HCT116 (cell line): ENCODE results near the gene TMEM243. TPM values are rescaled to one million over a fixed set of nuclear protein-coding genes. Genes with fewer than 3 reads are reported as not detected.

Experiments
- ATAC-seq: fragments of 200-7000 bp; cut with Tn5 transposase; 2 replicates; pipeline ENCODE4 v1.9.1; 2020; ENCODE audit warnings: mild to moderate bottlenecking, moderate library complexity
- BruUV-seq: library from RNA; stranded (reverse); fragments of 400-500 nt; replicated peaks from 2 replicates; lab custom pipeline; 2021; lab: Mats Ljungman, UMichigan
- CTCF ChIA-PET: fragments of 300-600 bp; sonication (Branson Sonifier 250); formaldehyde crosslinking; loops from one replicate; lab custom pipeline; 2021; ENCODE audit warnings: antibody characterized with exemption; lab: Charles Lee
- POLR2A ChIA-PET: fragments of 300-600, 350-600 bp; sonication (Branson Sonifier 250); formaldehyde crosslinking; loops from one replicate; lab custom pipeline; 2021; ENCODE audit warnings: antibody characterized with exemption; lab: Charles Lee
- RAD21 ChIA-PET, 2 experiments: fragments of 300-600 bp; sonication (Branson Sonifier 250); formaldehyde crosslinking; loops; one replicate each; lab custom pipeline; 2023; ENCODE audit warnings: low total read pairs in 2 of 2; ENCODE audit not compliant: uncharacterized antibody in 2 of 2, unreplicated experiment in 2 of 2, low non-redundant PET in 1 of 2; lab: Charles Lee
- DNase-seq: peaks from one replicate; pipeline ENCODE4 v3.0.0-alpha.2; 2010; ENCODE audit warnings: low read depth, low spot score
- H2AFZ ChIP-seq: fragments of 200-600 bp; shearing (Covaris generic), sonication (generic); 2 replicates; pipeline ENCODE4 v1.6.1; 2017; ENCODE audit warnings: low read depth, mixed run types, mixed read lengths, antibody characterized with exemption, low read length; ENCODE audit not compliant: poor library complexity, severe bottlenecking
- H3K27ac ChIP-seq: 2 replicates; pipeline ENCODE4 v1.5.1; 2012; ENCODE audit warnings: low read depth, low read length
- H3K27me3 ChIP-seq: fragments of 200-600 bp; sonication (generic); 2 replicates; pipeline ENCODE4 v1.6.1; 2016; ENCODE audit warnings: mixed run types, low read length, mixed read lengths; ENCODE audit not compliant: insufficient read depth
- H3K36me3 ChIP-seq, 2 experiments: fragments of 200-500 bp in 1 of 2; fragments of 200-600 bp in 1 of 2; sonication (Bioruptor generic) in 1 of 2; sonication (generic) in 1 of 2; 2 replicates each; pipeline versions ENCODE4 v1.5.1 to v1.6.1; 2014 to 2016; ENCODE audit warnings: low read length in 2 of 2, inconsistent platforms in 1 of 2, mixed read lengths in 1 of 2, mixed run types in 1 of 2; ENCODE audit not compliant: insufficient read depth in 2 of 2, control insufficient read depth in 1 of 2
- H3K4me1 ChIP-seq, 2 experiments: fragments of 200-600 bp in 1 of 2; sonication (generic) in 1 of 2; 2 replicates each; pipeline versions ENCODE4 v1.5.1 to v1.6.1; 2012 to 2017; ENCODE audit warnings: low read length in 2 of 2, inconsistent platforms in 1 of 2, mild to moderate bottlenecking in 1 of 2, mixed read lengths in 1 of 2, mixed run types in 1 of 2, moderate library complexity in 1 of 2; ENCODE audit not compliant: insufficient read depth in 2 of 2, control insufficient read depth in 1 of 2
- H3K4me2 ChIP-seq: fragments of 200-600 bp; sonication (generic); 2 replicates; pipeline ENCODE4 v1.6.1; 2017; ENCODE audit warnings: mixed run types, low read length, mixed read lengths
- H3K4me3 ChIP-seq, 2 experiments: fragments of 200-600 bp in 1 of 2; sonication (generic) in 1 of 2; replicated peaks in 1 of 2; 2 replicates each; pipeline ENCODE4 v1.5.1; 2011 to 2016; ENCODE audit warnings: low read length in 2 of 2, control low read depth in 1 of 2, low read depth in 1 of 2, mild to moderate bottlenecking in 1 of 2, mixed read lengths in 1 of 2, mixed run types in 1 of 2
- H3K79me2 ChIP-seq: fragments of 200-600 bp; sonication (generic); 2 replicates; pipeline ENCODE4 v1.6.1; 2017; ENCODE audit warnings: mild to moderate bottlenecking, mixed run types, low read length, moderate library complexity, mixed read lengths; ENCODE audit not compliant: insufficient read depth
- H3K9ac ChIP-seq: fragments of 200-600 bp; sonication (generic); 2 replicates; pipeline ENCODE4 v1.6.1; 2016; ENCODE audit warnings: low read length, mixed read lengths
- H3K9me2 ChIP-seq: fragments of 200-600 bp; sonication (generic), shearing (Covaris generic); 2 replicates; pipeline ENCODE4 v1.6.1; 2017; ENCODE audit warnings: mixed run types, mild to moderate bottlenecking, moderate library complexity; ENCODE audit not compliant: insufficient read depth
- H3K9me3 ChIP-seq, 2 experiments: fragments of 200-500 bp in 1 of 2; fragments of 200-600 bp in 1 of 2; sonication (Bioruptor generic) in 1 of 2; sonication (generic) in 1 of 2; 2 replicates each; pipeline ENCODE4 v1.6.1; 2014 to 2017; ENCODE audit warnings: low read length in 2 of 2, mixed read lengths in 2 of 2, inconsistent platforms in 1 of 2, low read depth in 1 of 2, mild to moderate bottlenecking in 1 of 2, mixed run types in 1 of 2, moderate library complexity in 1 of 2; ENCODE audit not compliant: control insufficient read depth in 1 of 2, insufficient read depth in 1 of 2
- H4K20me1 ChIP-seq: fragments of 200-600 bp; sonication (generic), shearing (Covaris generic); 2 replicates; pipeline ENCODE4 v1.6.1; 2017; ENCODE audit warnings: mixed run types, mild to moderate bottlenecking, moderate library complexity; ENCODE audit not compliant: insufficient read depth
- CBX3 ChIP-seq: IDR thresholded peaks from 2 replicates; pipeline ENCODE4 v1.6.1; 2012; ENCODE audit warnings: low read depth
- EGR1 ChIP-seq: IDR thresholded peaks from 2 replicates; pipeline ENCODE4 v1.6.1; 2012; ENCODE audit warnings: low read depth
- EZH2 ChIP-seq: fragments of 200-600 bp; sonication (generic); IDR thresholded peaks from 2 replicates; pipeline ENCODE4 v1.6.1; 2017; ENCODE audit warnings: antibody characterized with exemption, mixed run types
- EZH2phosphoT487 ChIP-seq: fragments of 200-600 bp; IDR thresholded peaks from 2 replicates; pipeline ENCODE4 v1.6.1; 2018; ENCODE audit warnings: antibody characterized with exemption, borderline replicate concordance
- JUND ChIP-seq: IDR thresholded peaks from 2 replicates; pipeline ENCODE4 v1.6.1; 2012
- POLR2A ChIP-seq: IDR thresholded peaks from 2 replicates; pipeline ENCODE4 v1.7.0; 2011; ENCODE audit warnings: borderline replicate concordance; ENCODE audit not compliant: insufficient read depth, insufficient read length; ENCODE audit errors: extremely low read depth
- RAD21 ChIP-seq: IDR thresholded peaks from 2 replicates; pipeline ENCODE4 v1.6.1; 2012; ENCODE audit warnings: low read depth, mild to moderate bottlenecking
- SP1 ChIP-seq: IDR thresholded peaks from 2 replicates; pipeline ENCODE4 v1.6.1; 2012; ENCODE audit warnings: low read depth
- SRF ChIP-seq: IDR thresholded peaks from 2 replicates; pipeline ENCODE4 v1.6.1; 2012; ENCODE audit warnings: low read depth
- TCF7L2 ChIP-seq: IDR thresholded peaks from 2 replicates; pipeline ENCODE4 v1.7.0; 2011; ENCODE audit warnings: borderline replicate concordance, inconsistent platforms; ENCODE audit not compliant: insufficient read depth, insufficient read length; ENCODE audit errors: extremely low read depth
- YY1 ChIP-seq: IDR thresholded peaks from 2 replicates; pipeline ENCODE4 v1.6.1; 2011; ENCODE audit warnings: low read length, low read depth, moderate library complexity, mild to moderate bottlenecking; ENCODE audit not compliant: insufficient replicate concordance; ENCODE audit errors: extremely low read depth
- intact Hi-C: fragments of 100-400 bp; cut with micrococcal nuclease; formaldehyde crosslinking; loops from 2 replicates; pipeline ENCODE4 v1.10.0; 2022
- total RNA-seq: library from RNA; stranded (reverse); gene quantifications from one replicate; pipeline ENCODE4 v1.2.1, GENCODE V29; 2021; ENCODE audit not compliant: unreplicated experiment
- TF ChIP-seq, protein P1 (sequence below): IDR thresholded peaks from 2 replicates; pipeline ENCODE4 v1.6.1; 2012
- TF ChIP-seq, protein P2 (sequence below), 3 experiments: fragments of 200-600 bp in 1 of 3; sonication (generic) in 1 of 3; IDR thresholded peaks in 2 of 3; conservative IDR thresholded peaks in 1 of 3; 2 replicates each; pipeline ENCODE4 v1.5.1; 2012 to 2017; ENCODE audit warnings: low read depth in 2 of 3, low read length in 2 of 3, antibody characterized with exemption in 1 of 3, borderline replicate concordance in 1 of 3, control low read depth in 1 of 3, mild to moderate bottlenecking in 1 of 3, mixed read lengths in 1 of 3, mixed run types in 1 of 3, moderate library complexity in 1 of 3; ENCODE audit not compliant: insufficient read depth in 1 of 3
- TF ChIP-seq, protein P3 (sequence below): IDR thresholded peaks from 2 replicates; pipeline ENCODE4 v1.6.1; 2011; ENCODE audit warnings: mild to moderate bottlenecking, low read length, moderate library complexity; ENCODE audit not compliant: insufficient replicate concordance; ENCODE audit errors: extremely low read depth
- TF ChIP-seq, protein P4 (sequence below): IDR thresholded peaks from 2 replicates; pipeline ENCODE4 v1.6.1; 2012; ENCODE audit warnings: low read depth

TMEM243 gene
- total RNA-seq, 1 experiment from 2014 or later, result 23.3 TPM

DNA sequence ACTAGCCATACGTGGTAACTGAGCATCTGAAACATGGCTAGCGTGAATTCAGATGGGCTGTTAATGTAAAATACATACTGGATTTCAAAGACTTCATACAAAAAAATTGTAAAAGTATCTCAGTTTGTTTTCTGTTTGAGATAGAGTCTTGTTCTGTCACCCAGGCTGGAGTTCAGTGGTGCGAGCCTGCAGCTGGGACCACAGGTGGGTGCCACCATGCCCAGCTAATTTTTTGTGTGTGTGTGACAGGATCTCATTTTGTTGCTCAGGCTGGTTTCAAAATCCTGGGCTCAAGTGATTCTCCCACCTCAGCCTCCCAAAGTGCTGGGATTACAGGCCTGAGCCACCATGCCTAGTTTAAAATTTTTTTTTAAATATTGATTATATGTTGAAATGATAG, 4.5 kb downstream of the TMEM243 start:
- DNase-seq (no peak), ATAC-seq (no peak)
- CTCF ChIA-PET, result no interaction called here
- no peaks in the 10 kb centered on the region; the same call in 1 of the 2 replicates for H4K20me1 ChIP-seq
- H3K27ac ChIP-seq, result no peak overlapping the region
- H3K79me2 ChIP-seq, result peaks cover 90% of the 10 kb centered on the region
- BruUV-seq, result no TSS peak
- intact Hi-C loops, result no loop called here
- H3K9me2 ChIP-seq, result no peaks in the 10 kb centered on the region
- H3K4me2 ChIP-seq, result no peak overlapping the region
- no peak overlapping the region for H3K9ac ChIP-seq
- H2AFZ ChIP-seq, result no peak overlapping the region
- TF ChIP-seq, protein P1, sequence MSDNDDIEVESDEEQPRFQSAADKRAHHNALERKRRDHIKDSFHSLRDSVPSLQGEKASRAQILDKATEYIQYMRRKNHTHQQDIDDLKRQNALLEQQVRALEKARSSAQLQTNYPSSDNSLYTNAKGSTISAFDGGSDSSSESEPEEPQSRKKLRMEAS, result no peak
- TF ChIP-seq EZH2phosphoT487 (no peak), SP1 (no peak), EZH2 (no peak), CBX3 (no peak), EGR1 (no peak), YY1 (no peak), POLR2A (no peak), TCF7L2 (no peak), JUND (no peak), SRF (no peak), RAD21 (no peak)
- TF ChIP-seq, protein P2, sequence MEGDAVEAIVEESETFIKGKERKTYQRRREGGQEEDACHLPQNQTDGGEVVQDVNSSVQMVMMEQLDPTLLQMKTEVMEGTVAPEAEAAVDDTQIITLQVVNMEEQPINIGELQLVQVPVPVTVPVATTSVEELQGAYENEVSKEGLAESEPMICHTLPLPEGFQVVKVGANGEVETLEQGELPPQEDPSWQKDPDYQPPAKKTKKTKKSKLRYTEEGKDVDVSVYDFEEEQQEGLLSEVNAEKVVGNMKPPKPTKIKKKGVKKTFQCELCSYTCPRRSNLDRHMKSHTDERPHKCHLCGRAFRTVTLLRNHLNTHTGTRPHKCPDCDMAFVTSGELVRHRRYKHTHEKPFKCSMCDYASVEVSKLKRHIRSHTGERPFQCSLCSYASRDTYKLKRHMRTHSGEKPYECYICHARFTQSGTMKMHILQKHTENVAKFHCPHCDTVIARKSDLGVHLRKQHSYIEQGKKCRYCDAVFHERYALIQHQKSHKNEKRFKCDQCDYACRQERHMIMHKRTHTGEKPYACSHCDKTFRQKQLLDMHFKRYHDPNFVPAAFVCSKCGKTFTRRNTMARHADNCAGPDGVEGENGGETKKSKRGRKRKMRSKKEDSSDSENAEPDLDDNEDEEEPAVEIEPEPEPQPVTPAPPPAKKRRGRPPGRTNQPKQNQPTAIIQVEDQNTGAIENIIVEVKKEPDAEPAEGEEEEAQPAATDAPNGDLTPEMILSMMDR (IDR thresholded peaks at IDR 0.05 in 2 of 3, conservative IDR thresholded peaks at IDR 0.05 in 1 of 3; ENCODE audit: borderline replicate concordance in 1 of 3, insufficient read depth in 1 of 3, low read depth in 2 of 3, low read length in 2 of 3), result no peak
- TF ChIP-seq, protein P3, sequence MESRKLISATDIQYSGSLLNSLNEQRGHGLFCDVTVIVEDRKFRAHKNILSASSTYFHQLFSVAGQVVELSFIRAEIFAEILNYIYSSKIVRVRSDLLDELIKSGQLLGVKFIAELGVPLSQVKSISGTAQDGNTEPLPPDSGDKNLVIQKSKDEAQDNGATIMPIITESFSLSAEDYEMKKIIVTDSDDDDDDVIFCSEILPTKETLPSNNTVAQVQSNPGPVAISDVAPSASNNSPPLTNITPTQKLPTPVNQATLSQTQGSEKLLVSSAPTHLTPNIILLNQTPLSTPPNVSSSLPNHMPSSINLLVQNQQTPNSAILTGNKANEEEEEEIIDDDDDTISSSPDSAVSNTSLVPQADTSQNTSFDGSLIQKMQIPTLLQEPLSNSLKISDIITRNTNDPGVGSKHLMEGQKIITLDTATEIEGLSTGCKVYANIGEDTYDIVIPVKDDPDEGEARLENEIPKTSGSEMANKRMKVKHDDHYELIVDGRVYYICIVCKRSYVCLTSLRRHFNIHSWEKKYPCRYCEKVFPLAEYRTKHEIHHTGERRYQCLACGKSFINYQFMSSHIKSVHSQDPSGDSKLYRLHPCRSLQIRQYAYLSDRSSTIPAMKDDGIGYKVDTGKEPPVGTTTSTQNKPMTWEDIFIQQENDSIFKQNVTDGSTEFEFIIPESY, result no peak
- TF ChIP-seq, protein P4, sequence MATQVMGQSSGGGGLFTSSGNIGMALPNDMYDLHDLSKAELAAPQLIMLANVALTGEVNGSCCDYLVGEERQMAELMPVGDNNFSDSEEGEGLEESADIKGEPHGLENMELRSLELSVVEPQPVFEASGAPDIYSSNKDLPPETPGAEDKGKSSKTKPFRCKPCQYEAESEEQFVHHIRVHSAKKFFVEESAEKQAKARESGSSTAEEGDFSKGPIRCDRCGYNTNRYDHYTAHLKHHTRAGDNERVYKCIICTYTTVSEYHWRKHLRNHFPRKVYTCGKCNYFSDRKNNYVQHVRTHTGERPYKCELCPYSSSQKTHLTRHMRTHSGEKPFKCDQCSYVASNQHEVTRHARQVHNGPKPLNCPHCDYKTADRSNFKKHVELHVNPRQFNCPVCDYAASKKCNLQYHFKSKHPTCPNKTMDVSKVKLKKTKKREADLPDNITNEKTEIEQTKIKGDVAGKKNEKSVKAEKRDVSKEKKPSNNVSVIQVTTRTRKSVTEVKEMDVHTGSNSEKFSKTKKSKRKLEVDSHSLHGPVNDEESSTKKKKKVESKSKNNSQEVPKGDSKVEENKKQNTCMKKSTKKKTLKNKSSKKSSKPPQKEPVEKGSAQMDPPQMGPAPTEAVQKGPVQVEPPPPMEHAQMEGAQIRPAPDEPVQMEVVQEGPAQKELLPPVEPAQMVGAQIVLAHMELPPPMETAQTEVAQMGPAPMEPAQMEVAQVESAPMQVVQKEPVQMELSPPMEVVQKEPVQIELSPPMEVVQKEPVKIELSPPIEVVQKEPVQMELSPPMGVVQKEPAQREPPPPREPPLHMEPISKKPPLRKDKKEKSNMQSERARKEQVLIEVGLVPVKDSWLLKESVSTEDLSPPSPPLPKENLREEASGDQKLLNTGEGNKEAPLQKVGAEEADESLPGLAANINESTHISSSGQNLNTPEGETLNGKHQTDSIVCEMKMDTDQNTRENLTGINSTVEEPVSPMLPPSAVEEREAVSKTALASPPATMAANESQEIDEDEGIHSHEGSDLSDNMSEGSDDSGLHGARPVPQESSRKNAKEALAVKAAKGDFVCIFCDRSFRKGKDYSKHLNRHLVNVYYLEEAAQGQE, result no peak
- TF ChIP-seq, all 23 proteins: peak for 0
- POLR2A ChIA-PET, result no interaction called here
- H3K9me3 ChIP-seq, result no peaks in the 10 kb centered on the region
- no peaks in the 10 kb centered on the region; a peak in 2 of 4 replicates for H3K36me3 ChIP-seq
- no peaks in the 10 kb centered on the region for H3K27me3 ChIP-seq
- no peak overlapping the region for H3K4me3 ChIP-seq
- peaks cover 0 to 16% of the 10 kb centered on the region in 2 experiments; a peak in 2 of 4 replicates for H3K4me1 ChIP-seq
- RAD21 ChIA-PET, result no interaction called here
